Uterus (tissue), 4 donors: ENCODE data around the gene FEZF1. TPM values are rescaled to one million over a fixed set of nuclear protein-coding genes. Genes with fewer than 3 reads are reported as not detected.

Source experiments
- DNase-seq, 2 donors: peaks; one replicate each; pipeline ENCODE4 v3.0.0-alpha.2; 2019 to 2020
- H3K27ac ChIP-seq, 2 donors: fragments of 200-600 bp; sonication (generic); 1 replicate in 1 of 2; 2 replicates in 1 of 2; pipeline ENCODE4 v1.5.1; 2016 to 2018
- H3K27me3 ChIP-seq, 2 donors: fragments of 200-600 bp; sonication (generic); one replicate each; pipeline ENCODE4 v1.5.1; 2018 to 2019; ENCODE audit warnings: control low read depth in 1 of 2
- H3K36me3 ChIP-seq, 2 donors: fragments of 200-600 bp; sonication (generic); one replicate each; pipeline ENCODE4 v1.5.1; 2019; ENCODE audit warnings: control low read depth in 1 of 2
- H3K4me1 ChIP-seq, 2 donors: fragments of 200-600 bp; sonication (generic); one replicate each; pipeline ENCODE4 v1.5.1; 2018 to 2019; ENCODE audit warnings: control low read depth in 1 of 2
- H3K4me3 ChIP-seq, 2 donors: fragments of 200-600 bp; sonication (generic); 1 replicate in 1 of 2; 2 replicates in 1 of 2; pipeline ENCODE4 v1.5.1; 2018 to 2019; ENCODE audit warnings: mild to moderate bottlenecking in 1 of 2
- H3K9me3 ChIP-seq, 2 donors: fragments of 200-600 bp; sonication (generic); one replicate each; pipeline ENCODE4 v1.5.1; 2019; ENCODE audit warnings: control low read depth in 1 of 2
- CTCF ChIP-seq, 4 experiments: fragments of 200-600 bp in 2 of 4; fragments of 450-650 bp in 2 of 4; sonication (generic) in 2 of 4; IDR thresholded peaks; one replicate each; pipeline ENCODE4 v1.5.1; 2016 to 2019; ENCODE audit warnings: antibody characterized with exemption in 4 of 4, mild to moderate bottlenecking in 2 of 4, moderate library complexity in 1 of 4
- POLR2A ChIP-seq, 2 donors: fragments of 450-650 bp; IDR thresholded peaks; one replicate each; pipeline ENCODE4 v1.6.1; 2016; ENCODE audit warnings: antibody characterized with exemption in 2 of 2, mild to moderate bottlenecking in 1 of 2, moderate library complexity in 1 of 2
- intact Hi-C: fragments of 100-400 bp; cut with DNase I; formaldehyde crosslinking; loops from one replicate; pipeline ENCODE4 v1.15.1; 2023; ENCODE audit warnings: low total_unique reads
- total RNA-seq, 4 donors: library from RNA; depleted of rRNA in 3 of 4; stranded (reverse); fragments of >200 nt in 3 of 4; gene quantifications; one replicate each; pipeline versions ENCODE4 v1.1.0 to v1.2.4, GENCODE V29; 2014 to 2023
- donor health status: DM: yes; HTN: yes; CAD: no.

The FEZF1 gene
- total RNA-seq, 4 donors from 2014 or later: not detected

GRCh38 chr7:122300211-122300932, 4.2 kb downstream of the FEZF1 start:
- Histone ChIP-seq H3K4me3 (no peak overlapping the region), H3K4me1 (no peaks in the 10 kb centered on the region), H3K27me3 (peaks cover 16 to 68% of the 10 kb centered on the region in 2 donors), H3K9me3 (no peaks in the 10 kb centered on the region), H3K36me3 (no peaks in the 10 kb centered on the region), H3K27ac (no peak overlapping the region)
- TF ChIP-seq POLR2A (IDR thresholded peaks at IDR 0.05) (no peak), CTCF (IDR thresholded peaks at IDR 0.05) (no peak)
- intact Hi-C loops: no loop called here
- no peak for DNase-seq

- H3K27me3 ChIP-seq: peaks cover 12 to 65% of the 10 kb centered on the region in 2 donors
- H3K27ac ChIP-seq: no peak overlapping the region
- no peaks in the 10 kb centered on the region for H3K9me3 ChIP-seq
- DNase-seq: no peak
- no peak overlapping the region for H3K4me3 ChIP-seq
- TF ChIP-seq POLR2A (IDR thresholded peaks at IDR 0.05) (no peak), CTCF (IDR thresholded peaks at IDR 0.05) (no peak)
- intact Hi-C loops: no loop called here
- H3K36me3 ChIP-seq: no peaks in the 10 kb centered on the region
- H3K4me1 ChIP-seq: no peaks in the 10 kb centered on the region
These were observed 4.8 kb downstream of the FEZF1 start for GRCh38 chr7:122299624-122300210.

DNA sequence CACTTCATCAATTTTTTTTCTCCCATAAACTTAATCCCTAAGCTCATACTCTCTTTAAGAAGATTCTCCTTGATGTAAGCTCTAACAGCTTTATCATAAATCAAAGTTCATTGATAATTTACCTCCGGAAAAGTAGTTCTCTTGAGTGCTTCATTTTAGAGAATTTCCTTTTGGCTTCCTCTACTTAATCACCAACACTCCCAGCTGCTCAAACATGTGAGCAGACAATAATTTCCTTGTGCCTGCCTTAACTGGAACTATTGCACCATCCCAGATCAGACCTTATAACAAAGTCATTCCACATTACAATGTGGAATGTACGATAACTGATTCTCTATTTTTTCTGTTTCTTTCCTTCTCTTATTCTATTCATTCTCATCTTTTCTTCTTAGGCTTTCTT, 5.9 kb downstream of the FEZF1 start:
- H3K9me3 ChIP-seq: no peaks in the 10 kb centered on the region
- H3K27me3 ChIP-seq: peaks cover 10 to 61% of the 10 kb centered on the region in 2 donors
- no peak overlapping the region for H3K4me3 ChIP-seq
- intact Hi-C loops: no loop called here
- TF ChIP-seq POLR2A (IDR thresholded peaks at IDR 0.05): no peak
- TF ChIP-seq CTCF (IDR thresholded peaks at IDR 0.05): no peak
- no peak overlapping the region for H3K27ac ChIP-seq
- no peak for DNase-seq
- H3K4me1 ChIP-seq: no peaks in the 10 kb centered on the region
- H3K36me3 ChIP-seq: no peaks in the 10 kb centered on the region

DNA sequence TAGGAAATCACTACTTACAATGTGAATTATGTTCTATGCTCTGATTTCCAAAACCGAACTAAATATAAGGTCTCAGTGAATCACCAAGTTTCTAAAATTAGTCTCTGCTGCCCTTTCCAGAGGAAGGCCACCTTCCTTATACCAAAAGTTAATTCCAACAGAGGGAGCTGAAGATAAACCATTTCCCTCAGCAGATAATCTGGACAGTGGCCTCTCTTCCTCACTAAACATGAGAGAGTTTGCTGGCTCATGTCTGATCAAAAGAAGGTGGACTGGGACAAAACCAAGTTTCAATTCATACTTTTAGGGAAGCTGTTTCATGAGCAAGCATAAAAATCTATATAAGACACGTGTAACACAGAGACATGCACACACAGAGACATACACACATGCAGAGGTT, 6.4 kb downstream of the FEZF1 start:
- no peak overlapping the region for H3K27ac ChIP-seq
- intact Hi-C loops: no loop called here
- no peak for DNase-seq
- peaks cover 10 to 59% of the 10 kb centered on the region in 2 donors for H3K27me3 ChIP-seq
- no peaks in the 10 kb centered on the region for H3K36me3 ChIP-seq
- TF ChIP-seq CTCF (IDR thresholded peaks at IDR 0.05) (no peak), POLR2A (IDR thresholded peaks at IDR 0.05) (no peak)
- no peaks in the 10 kb centered on the region for H3K4me1 ChIP-seq
- H3K4me3 ChIP-seq: no peak overlapping the region
- no peaks in the 10 kb centered on the region for H3K9me3 ChIP-seq

- TF ChIP-seq POLR2A (IDR thresholded peaks at IDR 0.05) (no peak), CTCF (IDR thresholded peaks at IDR 0.05) (no peak)
- Histone ChIP-seq H3K9me3 (no peaks in the 10 kb centered on the region), H3K36me3 (no peaks in the 10 kb centered on the region), H3K27me3 (peaks cover 0 to 9% of the 10 kb centered on the region in 2 donors), H3K27ac (no peak overlapping the region), H3K4me1 (no peaks in the 10 kb centered on the region), H3K4me3 (no peak overlapping the region)
- intact Hi-C loops: no loop called here
- DNase-seq: no peak
These were observed 13.4 kb downstream of the FEZF1 start for GRCh38 chr7:122291189-122291588.
